H1 (cell line): ENCODE results near the gene GAS7.

Experiments used
- CTCF ChIP-seq, 3 experiments: IDR thresholded peaks; 1 replicate in 2 of 3; 2 replicates in 1 of 3; pipeline versions ENCODE4 v1.5.1 to v1.6.1; 2011; ENCODE audit warnings: low read length in 3 of 3, mild to moderate bottlenecking in 3 of 3, inconsistent platforms in 2 of 3, low read depth in 1 of 3, moderate library complexity in 1 of 3; ENCODE audit not compliant: insufficient read depth in 1 of 3; ENCODE audit errors: control extremely low read depth in 1 of 3
- EZH2 ChIP-seq: fragments of 200-600 bp; sonication (generic); IDR thresholded peaks from 2 replicates; pipeline ENCODE4 v1.7.1; 2012; ENCODE audit warnings: low read depth, mild to moderate bottlenecking, moderate library complexity, low read length, inconsistent platforms; ENCODE audit not compliant: severe bottlenecking
- MAFK ChIP-seq: IDR thresholded peaks from 2 replicates; pipeline ENCODE4 v1.6.1; 2012; ENCODE audit warnings: low read depth, mild to moderate bottlenecking, improper control_type of control experiment, low read length
- POLR2A ChIP-seq, 2 experiments: IDR thresholded peaks; 1 replicate in 1 of 2; 2 replicates in 1 of 2; pipeline ENCODE4 v1.6.1; 2011; ENCODE audit warnings: low read depth in 2 of 2, low read length in 2 of 2, mild to moderate bottlenecking in 2 of 2; ENCODE audit errors: control extremely low read depth in 1 of 2
- POLR2AphosphoS5 ChIP-seq: IDR thresholded peaks from 2 replicates; pipeline ENCODE4 v1.6.1; 2011; ENCODE audit warnings: low read depth, low read length
- RAD21 ChIP-seq, 2 experiments: IDR thresholded peaks in 1 of 2; conservative IDR thresholded peaks in 1 of 2; 2 replicates each; pipeline ENCODE4 v1.6.1; 2011; ENCODE audit warnings: low read depth in 2 of 2, low read length in 2 of 2, improper control_type of control experiment in 1 of 2, inconsistent platforms in 1 of 2, mild to moderate bottlenecking in 1 of 2, moderate library complexity in 1 of 2
- SUZ12 ChIP-seq: fragments of 200-600 bp; sonication (generic); IDR thresholded peaks from 2 replicates; pipeline ENCODE4 v1.6.1; 2012; ENCODE audit warnings: mild to moderate bottlenecking, inconsistent platforms, low read length, moderate library complexity, mixed read lengths
- USF2 ChIP-seq: IDR thresholded peaks from 2 replicates; pipeline ENCODE4 v1.6.1; 2011; ENCODE audit warnings: low read length, improper control_type of control experiment

GRCh38 chr17:9862220-9862619, 336.2 kb downstream of the GAS7 start:
- no peak for TF ChIP-seq CTCF (IDR thresholded peaks at IDR 0.05; ENCODE audit: control extremely low read depth in 1 of 3, insufficient read depth in 1 of 3, low read depth in 1 of 3, low read length in 3 of 3)
- no peak for TF ChIP-seq USF2
- TF ChIP-seq RAD21 (IDR thresholded peaks at IDR 0.05 in 1 of 2, conservative IDR thresholded peaks at IDR 0.05 in 1 of 2; ENCODE audit: low read depth in 2 of 2, low read length in 2 of 2), result no peak
- TF ChIP-seq POLR2A (IDR thresholded peaks at IDR 0.05; ENCODE audit: control extremely low read depth in 1 of 2, low read depth in 2 of 2, low read length in 2 of 2), result no peak
- TF ChIP-seq MAFK, result no peak
- no peak for TF ChIP-seq SUZ12
- no peak for TF ChIP-seq POLR2AphosphoS5
- no peak for TF ChIP-seq EZH2
